Glomerular visceral epithelial cell (primary cell): ENCODE data around the gene CCL26.
A peak's percentile ranks its signal among the peaks of the same experiment; 100 is the strongest.
"Not testable (repeated sequence)": the region's sequence is repeated elsewhere in the genome, so short reads cannot be mapped to it uniquely, and the experiment has no call there.

Experiments
- DNase-seq: peaks from one replicate; pipeline ENCODE4 v3.0.0-alpha.2; 2016; ENCODE audit errors: extremely low spot score

CCL26 gene

GRCh38 chr7:75738975-75739795, 32.8 kb downstream of the CCL26 start:
- DNase-seq: peak; percentile 99

DNA sequence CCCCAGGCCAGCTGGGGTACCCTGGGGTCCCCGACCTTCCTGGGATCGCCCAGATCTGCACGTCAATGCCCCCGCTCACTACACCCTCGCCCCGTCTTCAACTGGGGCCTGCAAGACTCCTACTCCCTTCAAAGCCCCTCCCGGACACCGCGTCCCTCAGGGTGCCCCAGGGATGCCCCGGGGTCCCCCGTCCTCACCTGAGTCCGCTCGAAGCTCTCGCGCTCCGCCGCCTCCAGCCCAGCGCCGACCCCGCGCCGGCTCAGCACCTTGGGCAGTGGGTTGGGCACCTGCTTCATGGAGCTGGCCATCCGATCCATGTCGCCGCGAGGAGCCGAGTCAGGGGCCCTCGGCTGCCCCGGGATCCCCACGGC, 33.4 kb downstream of the CCL26 start, which contains the start of gene HIP1:
Gene HIP1, minus strand, starts transcription at position 338 of the 371 bp plus-strand sequence. Its CDS starts 21 bp downstream, at position 317.
- DNase-seq: no peak

GRCh38 chr7:75737856-75738603, 34.0 kb downstream of the CCL26 start:
- DNase-seq: no peak

DNA sequence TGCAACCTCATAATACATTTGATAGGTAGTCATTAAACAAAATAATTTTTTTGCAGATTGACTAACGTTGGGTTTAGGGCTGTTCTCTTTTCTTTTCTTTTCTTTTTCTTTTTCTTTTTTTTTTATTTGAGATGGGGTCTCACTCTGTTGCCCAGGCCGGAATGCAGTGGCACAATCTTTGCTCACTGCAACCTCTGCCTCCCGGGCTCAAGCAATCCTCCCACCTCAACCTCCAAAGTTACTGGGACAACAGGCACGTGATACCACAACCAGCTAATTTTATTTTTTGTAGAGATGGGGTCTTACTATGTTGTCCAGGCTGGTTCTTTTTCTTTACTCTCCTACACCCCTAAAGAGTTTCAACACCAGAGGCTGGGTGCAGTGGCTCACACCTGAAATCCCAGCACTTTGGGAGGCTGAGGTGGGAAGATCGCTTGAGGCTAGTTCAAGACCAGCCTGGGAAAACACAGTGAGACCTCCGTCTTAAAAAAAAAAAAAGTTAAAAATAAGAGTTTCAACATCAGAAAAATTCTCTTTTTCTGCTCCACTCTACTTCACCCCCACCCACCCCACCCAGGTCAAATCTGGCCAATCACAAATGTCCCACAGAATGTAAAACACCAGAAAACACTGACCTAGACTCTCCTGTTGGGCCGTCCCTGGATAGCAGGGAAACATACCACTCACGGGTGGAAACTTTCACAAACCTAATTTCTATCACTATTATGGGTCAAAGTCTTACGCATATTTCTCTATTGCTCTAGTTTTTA, 36.2 kb downstream of the CCL26 start:
- no peak for DNase-seq

DNA sequence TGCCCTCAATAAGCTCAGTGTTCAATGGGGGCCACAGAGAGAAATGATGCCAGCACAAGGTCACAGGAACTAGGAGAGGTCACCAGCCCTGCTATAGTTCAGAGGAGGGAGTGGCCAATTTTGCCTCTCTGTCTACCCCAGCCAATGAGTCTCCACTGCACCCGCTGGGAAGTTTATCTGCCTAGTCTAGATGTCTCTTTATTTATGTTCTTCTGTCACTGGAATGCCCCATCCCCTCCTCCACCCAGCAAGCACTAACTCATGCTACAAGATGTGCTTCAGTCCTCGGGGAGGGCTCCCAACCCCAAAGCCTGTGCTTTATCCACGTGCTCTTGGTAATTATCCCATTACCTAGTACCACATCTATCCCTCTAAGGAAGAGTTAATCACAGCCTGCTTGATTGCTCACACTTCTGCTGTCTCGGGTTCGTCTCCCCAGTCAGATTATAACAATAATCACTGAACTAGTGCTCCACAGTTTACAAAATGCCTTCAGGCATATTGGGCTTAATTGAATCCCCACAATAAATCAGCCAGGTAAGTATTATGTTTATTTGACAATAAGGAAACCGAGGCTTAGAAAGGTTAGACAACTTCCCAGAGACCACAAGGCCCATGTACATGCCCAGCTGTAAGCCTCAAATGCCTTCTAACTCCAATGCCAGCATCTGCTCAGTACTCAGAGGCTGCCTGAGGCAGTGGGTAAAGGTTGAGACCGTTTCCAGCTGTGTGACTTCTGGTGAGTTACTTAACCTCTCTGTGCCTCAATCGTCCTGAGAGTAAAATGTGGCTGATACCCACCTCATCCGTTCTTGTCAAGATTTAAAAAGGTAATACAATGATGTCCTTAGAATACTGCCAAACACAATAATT, 37.2 kb downstream of the CCL26 start:
- DNase-seq: no peak

- peak; percentile 92 for DNase-seq
Measured at GRCh38 chr7:75732764-75733630, 39.0 kb downstream of the CCL26 start.

DNA sequence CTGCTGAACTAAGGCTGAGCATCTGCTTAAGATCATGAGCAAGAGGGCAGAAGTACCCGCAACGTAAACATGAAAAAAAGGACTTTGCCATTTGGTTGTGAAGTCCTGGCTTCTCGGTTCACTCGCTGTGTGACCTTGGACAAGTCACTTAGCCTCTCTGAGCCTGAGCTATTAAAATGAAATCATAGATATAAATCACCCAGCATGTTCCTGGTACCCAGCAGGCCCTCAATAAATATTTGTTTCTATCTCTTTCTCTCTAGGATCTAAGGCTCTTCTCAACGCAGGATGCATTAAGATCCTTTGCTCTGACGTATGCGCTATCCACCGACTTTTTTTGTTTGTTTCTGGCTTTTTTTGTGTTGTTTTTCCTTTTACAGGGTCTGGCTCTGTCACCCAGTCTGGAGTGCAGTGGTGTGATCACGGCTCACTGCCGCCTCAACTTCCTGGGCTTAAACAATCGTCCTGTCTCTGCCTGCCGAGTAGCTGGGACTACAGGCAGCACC, 39.9 kb downstream of the CCL26 start:
- DNase-seq: no peak

DNA sequence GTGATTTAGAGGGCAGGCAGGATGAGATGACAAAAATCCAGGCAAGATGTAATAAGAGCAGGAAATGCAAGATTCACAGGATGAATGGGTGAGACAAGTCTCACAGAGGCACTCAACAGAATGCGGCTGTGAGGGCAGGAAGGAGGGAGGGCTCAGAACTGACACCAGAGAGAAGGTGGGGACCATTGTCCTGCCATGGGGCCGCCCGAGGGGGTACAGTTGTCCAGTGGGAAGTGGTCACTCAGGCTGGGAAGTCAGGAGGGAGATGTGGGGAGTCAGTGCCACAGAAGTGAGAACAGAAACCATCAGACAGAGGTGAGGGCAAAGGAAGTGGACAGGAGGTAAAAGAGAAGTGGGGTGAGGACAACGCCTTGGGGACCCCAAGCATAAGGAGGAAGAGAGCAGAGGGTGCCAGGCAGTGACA, 42.1 kb downstream of the CCL26 start:
- DNase-seq: no peak

DNA sequence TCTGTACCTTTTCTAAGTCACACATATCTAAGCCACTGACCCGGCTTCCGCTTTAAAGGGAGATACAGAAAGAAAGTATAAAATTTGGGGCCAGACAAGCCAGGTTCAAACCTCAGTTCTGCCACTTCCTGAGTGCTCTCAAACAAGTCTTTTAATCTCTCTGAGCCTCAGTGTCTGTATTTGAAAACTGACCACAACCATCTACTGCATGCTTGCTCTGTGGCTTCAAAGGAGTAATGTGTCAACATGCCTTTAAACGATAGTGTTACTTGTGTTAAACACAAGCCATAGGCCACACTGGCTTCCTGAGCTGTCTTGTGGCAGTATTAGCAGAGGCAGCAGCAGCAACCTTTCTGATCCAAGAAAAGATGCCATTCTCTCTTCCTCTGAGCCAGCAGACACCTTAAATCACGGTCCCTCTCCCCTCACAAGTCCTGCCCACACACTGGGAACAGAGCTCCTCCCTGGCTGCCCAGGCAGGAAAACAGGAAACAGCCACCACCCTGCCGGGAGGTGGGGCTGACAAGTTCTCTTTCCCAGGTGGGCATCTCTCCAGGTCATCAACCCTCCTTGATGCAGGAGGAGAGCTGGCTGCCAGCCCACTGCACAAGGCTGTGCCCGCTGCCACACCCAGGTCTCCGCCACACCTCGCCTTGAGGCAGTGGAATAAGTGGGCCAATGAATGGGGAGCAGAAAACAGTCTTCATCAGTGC, 44.0 kb downstream of the CCL26 start:
- DNase-seq: peak; percentile 24

DNA sequence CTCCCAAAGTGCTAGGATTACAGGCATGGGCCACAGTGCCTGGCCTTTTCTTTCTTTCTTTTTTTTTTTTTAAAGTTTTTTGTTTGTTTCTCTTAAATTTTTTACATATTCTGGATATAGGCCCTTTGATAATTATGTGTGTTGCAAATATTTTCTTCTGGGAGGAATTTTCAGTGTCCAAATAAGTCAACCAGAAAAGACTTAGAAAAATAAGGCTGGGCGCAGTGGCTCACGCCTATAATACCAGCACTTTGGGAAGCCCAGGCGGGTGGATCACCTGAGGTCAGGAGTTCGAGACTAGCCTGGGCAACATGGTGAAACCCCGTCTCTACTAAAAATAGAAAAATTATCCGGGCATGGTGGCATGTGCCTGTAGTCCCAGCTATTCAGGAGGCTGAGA, 44.7 kb downstream of the CCL26 start:
- DNase-seq: not testable (repeated sequence)

DNA sequence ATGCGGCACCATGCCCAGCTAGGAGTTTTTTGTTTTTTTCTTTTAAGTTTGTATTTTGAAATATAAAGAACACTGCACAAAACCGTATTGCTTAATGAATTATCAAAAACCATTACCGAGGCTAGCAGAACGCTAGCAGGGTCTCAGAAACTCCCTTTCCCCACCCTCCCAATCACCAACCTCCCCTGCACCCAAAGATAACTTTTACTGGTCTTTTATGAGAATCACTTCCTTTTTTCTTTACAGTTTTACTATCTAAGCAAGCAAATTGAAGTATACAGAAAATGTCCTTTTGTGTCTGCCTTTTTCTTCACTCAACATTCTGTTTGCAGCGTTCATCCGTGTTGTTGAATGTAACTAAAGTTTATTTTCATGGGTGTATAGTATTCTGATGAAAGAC, 46.7 kb downstream of the CCL26 start:
- no peak for DNase-seq

DNA sequence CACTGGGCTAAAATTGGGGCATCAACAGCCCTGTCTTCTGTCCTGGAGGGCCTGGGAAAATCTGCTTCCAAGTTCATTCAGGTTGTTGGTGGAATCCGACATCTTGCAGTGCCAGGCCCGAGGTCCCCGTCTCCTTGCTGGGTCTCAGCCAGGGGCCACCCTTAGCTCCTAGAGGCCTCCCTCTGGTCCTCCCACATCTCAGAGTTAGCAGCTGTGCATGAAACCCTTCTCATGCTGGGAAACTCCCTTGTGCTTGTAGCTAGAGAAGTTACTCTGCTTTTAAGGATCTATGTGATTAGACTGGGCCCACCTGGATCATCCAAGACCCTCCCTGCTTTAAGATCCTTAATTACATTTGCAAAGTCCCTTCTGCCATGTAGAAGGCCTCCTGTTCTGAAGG, 48.6 kb downstream of the CCL26 start:
- DNase-seq: no peak

DNA sequence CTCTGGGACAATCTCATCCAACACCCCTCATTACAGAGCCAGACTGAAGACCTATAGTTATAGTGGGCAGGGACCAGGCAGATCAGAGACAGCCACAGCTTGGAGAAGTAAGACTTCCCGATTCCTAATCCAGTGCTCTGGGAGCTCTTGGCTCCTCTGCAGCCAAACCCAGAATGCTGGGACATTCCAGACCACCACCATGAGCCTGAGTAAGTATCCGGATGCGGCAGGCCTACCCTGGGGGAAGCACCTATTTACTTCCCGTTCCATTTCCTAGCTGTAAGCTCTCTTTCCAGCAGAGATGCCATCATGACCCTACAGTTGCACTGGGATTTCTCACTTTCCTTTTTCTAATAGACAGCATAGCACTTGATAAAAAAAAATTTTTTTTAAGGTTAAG, 49.6 kb downstream of the CCL26 start:
- DNase-seq: no peak

GRCh38 chr7:75721922-75722321, 50.1 kb downstream of the CCL26 start:
- not testable (repeated sequence) for DNase-seq

DNA sequence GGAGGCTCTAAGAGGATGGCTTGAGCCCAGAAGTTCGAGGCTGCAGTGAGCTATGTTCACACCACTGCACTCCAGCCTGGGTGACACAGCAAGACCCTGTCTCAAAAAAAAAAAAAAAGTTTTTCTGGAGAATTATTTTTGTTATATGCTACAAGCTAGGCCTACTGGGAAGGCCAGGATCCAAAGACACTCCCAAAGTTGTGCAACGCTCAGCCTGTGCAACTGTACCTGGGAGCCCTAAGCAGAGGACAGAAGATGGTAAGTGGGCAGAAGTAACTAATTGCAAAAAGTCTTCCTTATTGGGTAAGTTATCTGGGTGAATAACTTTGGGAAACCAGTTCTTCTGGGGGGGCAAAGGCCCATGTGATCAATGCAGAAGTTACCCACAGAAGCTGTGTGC, 50.6 kb downstream of the CCL26 start:
- DNase-seq: no peak

GRCh38 chr7:75719626-75720025, 52.4 kb downstream of the CCL26 start:
- no peak for DNase-seq
